ENCODE data around the gene KDM4B.

KDM4B gene

DNA sequence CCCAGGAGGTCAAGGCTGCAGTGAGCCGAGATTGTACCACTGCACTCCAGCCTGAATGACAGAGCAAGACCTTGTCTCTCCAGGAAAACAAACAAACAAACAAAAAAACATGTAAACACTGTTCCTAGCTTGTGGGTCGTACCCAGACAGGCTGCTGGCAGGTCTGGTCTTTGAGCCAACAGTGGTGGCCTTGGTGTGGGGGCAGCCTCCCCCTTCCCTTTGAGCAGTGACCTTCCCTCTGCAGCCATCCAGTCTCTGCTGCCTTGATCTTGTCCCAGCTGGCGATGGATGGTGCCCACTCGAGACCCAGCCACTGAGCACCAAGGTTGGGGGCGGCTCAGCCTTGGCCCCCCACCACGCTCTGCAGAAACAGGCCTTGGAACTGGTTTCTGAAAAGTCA, 143.3 kb downstream of the KDM4B start:
- DNase-seq: no peak

DNA sequence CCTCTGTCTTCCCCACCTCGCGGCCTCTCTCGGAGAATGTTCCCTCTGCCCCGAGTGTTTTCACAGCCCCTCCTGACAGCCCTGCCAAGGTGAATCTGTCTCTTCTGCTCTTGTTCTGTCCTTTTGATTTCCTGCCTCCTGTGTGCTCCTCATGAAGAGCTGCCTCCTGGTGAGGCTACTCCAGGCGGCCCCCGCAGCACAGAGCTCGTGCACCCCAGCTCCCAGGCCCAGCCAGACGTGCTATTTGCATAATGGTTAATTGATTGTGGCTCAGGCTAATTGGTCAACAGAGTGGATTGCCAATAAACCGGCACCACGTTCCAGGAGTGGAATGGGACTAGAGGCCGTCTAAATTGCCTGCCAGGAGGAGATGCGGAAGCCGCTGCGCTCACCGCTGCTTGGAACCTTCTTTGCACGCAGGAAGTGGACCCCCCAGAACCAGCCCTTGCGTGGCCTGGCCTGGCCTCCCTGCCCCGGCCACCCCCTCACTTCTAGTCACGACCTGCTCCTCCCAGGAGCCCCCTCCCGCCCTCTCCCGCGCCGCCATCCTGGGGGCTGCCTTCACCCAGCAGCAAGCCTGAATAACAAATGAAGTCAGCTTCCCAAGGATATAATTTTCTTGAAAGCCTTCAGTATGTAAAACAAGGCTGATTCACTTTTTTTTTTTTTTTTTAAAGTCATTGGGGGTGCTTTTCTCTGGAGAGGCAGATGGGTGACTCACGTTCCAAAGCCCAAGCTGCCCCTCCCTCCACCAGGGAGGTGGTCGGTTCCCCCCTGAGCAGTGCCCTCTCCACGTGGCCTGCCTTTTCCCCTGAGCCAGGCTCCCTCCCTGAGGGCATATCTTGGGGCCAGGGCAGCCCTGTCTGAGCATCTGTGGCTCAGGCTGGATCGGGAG, 144.0 kb downstream of the KDM4B start:
- no peak for DNase-seq

DNA sequence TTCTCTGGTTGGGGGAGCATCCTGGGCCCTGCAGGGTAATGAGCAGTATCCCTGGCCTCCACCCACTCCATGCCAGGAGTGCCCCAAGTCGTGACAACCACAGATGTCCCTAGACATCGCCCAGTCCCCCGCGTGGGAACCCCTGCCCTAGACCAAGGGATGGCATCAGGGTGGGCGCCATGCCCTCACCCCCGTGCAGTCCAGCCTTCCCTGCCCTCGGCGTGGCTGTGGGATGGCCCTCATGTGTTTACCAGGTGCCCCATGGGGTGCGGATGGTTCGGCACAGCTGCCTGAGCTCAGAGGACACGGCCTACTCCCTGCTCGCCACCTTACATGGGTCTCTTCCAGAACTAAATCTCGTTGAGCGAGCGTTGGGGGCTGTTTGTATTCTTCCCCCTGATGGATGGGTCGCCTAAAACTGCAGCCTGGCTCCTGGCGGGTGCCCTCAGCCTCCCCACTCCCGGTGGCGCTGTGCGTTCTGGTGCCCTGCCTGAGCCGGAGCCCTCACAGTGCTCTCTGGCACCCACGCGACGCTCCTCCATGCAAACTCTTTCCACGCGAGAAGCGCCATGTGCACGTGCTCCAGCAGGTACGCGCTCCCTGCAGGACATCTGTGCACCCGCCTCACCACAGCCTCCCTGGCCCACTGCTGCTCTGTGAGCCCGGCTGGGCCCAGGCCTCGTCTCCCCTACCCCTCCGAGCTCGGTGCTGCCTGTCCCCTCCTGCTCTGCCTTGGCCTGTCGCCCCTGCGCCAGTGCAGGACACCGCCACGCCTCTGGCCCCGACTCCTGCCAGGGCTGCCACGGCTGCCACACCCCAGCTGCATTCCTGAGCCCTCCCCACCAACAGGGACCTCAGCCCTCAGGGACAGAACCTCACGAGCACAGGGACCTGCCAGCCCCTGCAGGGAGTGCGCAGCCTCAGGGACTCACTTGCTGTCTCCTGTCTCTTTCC, 145.0 kb downstream of the KDM4B start:
- DNase-seq: no peak

DNA sequence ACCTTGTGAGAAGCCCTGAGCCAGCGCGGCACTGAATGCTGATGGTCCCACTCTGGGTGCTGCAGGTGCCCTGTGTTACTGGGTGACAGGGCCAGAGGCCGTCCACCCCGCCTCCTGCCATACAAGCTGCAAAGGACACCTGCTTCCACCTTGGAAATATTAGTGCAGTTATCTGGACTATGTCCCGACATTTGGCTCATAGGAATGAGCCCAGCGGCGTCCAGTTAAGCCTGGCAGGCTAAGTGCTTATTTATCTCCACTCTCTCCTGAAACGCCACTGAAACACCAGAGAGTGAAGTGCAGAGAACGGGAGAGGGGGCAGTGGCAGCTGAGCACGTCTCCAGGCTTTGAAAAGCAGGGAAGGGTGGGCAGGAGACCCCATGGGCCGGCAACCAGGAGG, 145.8 kb downstream of the KDM4B start:
- DNase-seq: no peak

DNA sequence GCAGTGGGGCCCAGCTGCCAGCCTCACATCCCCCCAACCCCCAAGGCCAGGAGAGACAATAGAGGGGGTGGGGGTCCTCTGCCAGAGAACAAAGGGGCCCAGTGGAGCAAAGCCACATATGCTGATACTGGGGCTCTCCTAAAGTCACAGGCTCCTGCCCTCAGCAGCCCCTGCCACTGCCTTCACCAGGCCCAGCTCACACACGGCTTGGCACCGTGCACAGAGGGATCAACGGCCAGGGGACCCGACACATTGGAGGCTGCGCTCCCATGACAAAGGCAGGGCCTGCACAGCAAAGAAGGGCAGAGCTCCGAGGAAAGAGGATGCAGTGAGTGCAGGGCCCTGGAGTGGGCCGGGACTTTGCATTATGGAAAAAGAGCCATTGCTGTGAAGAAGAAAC, 146.4 kb downstream of the KDM4B start:
- DNase-seq: no peak

DNA sequence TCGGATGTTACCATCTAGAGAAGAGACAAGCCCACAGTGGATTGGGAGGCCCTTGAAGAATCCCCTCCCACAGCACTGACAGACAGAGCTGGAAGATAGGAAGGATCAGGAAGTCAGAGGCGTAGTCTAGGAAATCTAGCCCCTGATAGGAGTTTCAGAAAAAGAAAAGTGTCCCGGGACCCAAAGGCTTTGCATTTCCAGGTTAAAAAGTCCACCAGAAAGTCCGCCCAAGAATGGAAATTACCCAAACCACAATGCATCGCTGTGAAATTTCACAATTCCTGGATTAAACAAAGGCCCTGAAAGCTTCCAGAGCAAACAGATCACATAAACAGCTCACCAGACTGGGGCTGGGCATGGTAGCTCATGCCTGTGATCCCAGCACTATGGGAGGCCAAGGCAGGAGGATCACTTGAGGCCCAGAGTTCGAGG, 146.9 kb downstream of the KDM4B start:
- DNase-seq: no peak

DNA sequence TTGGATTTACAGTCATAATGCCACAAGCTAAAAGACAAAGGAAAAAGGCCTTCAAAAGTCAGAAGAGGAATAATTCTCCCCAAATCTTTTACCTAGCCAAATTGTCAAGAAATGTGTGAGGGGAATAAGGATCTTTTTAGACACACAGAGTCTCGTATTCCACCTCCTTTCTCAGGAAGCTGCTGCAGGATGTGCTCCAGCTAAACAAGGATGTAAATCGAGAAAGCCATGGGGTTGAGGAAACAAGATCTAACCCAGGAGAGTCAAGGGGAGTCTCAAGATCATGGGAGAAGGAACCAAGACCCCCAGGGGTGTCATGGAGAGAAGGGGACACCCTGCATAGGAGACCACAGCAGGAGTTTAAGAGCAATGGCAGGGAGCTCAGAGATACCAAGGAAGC, 147.4 kb downstream of the KDM4B start:
- DNase-seq: no peak

DNA sequence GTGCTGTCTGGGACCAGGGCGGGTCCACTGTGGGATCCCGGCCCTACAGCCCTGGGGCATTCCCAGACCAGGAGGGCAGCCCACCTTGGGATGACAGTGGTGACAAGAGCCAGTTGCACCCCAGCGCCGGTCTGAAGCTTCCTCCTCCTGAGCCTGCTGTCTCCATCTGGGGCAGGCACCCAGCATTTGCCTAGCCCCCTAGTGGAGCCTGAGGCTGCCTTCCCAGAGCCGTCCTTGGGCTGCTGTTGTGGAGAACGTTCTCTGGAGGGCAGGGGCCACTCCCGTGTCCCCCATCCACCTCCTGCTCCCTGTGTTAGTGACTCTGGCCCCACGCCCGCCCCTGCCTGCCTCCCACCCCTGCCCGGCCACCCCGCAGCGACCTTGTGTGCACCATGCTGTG, 148.5 kb downstream of the KDM4B start:
- DNase-seq: no peak

DNA sequence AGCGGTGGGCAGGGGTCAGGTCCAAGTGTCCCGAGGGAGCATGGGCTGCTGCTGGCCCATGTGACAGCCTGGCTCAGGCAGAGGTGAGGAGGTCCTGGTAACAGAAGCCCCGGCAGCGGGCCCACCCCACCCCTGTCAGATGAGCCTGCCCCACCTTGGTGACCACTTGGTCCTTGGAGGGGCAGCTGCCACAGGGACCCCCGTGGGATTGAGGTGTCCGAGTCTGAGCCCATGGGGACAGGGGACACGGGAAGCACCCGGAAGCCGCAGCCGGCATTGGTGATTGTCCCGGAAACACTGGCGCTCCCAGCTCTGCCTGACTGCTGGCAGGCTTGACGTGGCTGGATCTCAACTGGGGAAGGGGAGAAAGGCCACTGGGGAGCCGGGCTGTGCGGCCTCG, 149.1 kb downstream of the KDM4B start:
- no peak for DNase-seq

DNA sequence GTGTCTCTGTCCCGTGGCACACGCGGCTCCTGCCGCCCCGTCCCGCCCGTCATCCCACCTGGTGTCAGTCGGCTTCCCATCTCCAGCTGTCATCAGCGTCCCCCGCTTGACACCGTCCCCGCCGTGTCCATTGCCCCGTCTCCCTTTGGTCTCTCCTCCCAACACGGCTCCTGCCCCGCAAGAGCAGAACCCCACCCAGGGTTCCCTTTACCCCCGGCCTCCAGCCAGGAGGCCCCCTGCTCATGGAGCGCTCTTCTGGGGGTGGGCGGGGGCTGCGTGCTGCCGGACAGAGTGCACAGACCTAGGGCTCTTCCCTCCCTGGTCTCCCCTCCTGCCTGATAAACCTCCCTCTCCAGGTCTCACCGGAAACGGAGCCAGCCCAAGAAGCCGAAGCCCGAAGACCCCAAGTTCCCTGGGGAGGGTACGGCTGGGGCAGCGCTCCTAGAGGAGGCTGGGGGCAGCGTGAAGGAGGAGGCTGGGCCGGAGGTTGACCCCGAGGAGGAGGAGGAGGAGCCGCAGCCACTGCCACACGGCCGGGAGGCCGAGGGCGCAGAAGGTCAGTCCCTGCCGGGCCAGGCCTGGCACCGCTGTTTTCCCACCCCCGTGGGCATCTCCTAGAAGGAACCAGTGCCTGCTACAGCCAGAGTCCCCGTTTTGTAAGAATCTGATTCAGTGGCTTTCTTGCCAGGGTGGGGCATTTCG, 150.5 kb downstream of the KDM4B start:
- no peak for DNase-seq

DNA sequence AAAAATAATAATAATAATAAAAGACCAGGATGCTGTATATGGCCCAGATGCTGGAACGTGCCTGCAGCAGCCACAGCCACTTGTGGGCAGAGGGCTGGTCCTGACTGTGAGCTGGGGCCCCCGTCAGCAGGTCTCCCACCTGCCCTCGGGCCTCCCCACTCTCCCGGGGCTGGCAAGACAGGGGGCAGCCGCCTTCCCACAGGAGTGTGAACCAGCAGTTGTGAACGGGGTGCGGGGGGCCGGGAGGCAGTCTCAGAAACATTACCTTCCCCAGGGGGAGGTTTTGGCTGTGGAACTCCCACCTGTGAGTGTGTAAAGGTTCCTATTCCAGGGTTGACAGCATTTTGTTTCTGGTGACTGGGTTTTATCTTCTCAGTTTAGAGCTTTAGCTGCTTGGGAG, 151.4 kb downstream of the KDM4B start:
- DNase-seq: no peak

DNA sequence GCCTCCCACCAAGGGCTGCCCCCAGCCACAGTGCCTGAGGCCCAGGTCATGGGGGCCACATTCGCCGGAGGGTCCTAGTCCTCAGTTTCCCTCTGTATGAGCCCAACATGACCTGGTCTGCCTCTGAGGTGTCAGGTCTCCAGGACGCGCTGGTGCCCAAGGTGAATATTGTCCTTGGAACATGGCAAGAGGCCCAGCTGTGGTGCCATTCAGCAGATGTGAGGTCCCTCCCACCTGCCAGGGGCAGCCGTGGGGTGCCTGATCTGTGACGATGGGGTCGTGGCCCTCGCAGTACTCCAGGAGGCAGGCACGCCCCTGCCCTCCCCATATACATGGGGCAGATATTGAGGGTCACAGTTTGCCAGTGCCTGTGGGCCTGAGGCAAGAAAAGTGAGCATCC, 151.9 kb downstream of the KDM4B start:
- DNase-seq: no peak

DNA sequence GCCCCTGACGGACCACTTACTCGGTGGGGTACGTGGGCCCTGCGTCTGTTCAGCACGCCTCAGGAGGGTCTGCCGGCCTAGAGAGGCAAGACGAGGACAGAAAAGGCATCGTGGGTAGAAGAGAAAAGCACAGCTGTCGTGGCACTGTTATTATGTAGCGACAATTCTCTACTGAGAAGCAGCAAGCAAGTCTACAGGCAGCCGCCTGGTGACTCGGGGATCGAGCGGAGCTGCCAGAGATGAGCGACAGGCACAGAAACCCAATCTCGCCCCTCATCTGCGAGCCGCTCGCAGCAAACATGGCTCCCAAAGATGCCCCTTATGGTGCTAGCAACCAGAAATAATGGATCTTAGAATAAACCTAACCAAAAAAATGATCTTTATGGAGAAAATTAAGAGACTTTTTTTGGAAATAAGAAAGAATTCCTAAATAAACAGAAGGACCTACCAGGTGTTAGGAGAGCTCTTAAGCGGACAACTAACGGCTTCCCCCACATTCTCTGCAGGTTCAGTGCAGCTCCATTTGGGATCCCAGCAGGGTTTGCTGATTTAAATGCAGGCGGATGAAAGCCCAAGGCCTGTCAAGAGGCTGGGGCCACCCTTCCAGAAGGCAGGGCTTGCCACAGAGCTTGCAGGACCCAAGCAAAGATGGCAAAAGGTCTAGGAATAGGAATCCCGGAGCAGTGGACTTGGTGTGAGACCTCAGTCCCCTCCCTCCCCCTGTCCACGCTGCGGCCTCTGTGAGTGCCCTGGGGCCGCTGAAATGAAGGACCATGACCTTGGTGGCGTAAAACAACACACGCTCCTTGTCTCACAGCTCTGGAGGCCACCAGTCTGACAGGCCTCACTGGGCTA, 152.6 kb downstream of the KDM4B start:
- no peak for DNase-seq

DNA sequence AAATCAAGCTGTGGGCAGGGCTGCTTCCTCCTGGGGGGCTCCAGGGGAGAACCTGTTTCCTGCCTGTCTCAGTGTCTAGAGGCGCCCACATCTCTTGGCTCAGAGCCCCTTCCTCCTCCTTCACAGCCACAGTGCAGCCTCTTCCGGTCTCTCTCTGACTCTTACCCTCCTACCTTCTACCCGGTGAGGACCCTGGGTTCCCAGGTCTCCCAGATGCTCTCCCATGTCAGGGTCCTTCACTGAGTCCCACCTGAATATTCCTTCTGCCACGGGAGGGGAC, 153.1 kb downstream of the KDM4B start:
- no peak for DNase-seq

DNA sequence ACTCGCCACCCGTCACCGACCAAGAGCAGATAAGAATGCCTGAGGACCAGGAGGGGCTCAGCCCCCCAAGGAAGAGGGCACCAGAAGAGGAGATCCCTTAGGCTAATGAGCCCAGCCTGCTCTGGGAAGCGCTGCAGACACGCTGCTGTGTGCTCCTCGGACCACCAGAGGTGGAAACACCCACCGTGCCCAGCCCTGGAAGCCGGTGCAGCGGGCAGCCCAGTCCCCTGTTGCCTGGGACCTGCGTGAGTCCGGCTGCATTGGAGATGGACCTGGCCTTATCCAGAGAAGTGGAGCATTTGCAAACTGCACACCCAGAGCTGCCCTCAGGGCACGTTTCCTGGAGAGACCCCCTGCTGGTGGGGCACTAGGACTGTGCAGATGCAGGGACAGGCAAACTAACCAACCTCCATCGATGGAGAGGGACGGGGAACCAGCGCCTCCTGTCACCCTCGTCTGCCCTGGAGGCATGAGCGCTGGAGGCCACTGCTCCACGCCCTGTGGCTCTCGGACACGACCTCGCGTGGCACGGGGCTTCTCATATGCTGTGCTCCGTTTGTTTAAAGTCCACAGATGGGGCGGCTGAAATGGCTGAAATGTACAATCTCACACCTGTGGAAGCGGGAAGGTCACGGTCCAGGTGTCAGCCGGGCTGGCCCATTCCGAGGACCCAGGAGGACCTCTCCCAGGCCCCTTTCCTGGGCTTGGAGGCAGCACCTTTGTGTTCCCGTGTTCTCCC, 153.9 kb downstream of the KDM4B start:
- no peak for DNase-seq

DNA sequence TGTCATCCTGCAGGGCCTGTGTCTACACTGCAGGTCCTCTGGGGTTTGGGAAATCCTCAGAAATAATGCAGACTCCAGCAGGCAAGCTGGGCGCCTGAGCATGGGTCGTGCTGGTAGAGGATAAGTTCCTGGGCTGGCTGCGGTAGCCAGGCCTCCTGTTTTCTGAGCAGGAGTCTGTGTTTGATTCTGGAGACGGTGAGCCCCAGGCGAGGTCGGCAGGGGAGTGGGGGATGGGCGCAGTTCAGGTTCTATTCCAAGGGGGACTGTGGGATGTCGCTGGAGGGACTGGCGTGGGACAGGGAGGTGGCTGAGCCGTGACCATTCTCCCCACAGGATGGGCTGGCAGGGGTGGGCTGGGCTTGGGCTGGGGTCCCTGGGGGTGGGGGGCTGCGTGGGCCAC, 154.7 kb downstream of the KDM4B start:
- DNase-seq: no peak

DNA sequence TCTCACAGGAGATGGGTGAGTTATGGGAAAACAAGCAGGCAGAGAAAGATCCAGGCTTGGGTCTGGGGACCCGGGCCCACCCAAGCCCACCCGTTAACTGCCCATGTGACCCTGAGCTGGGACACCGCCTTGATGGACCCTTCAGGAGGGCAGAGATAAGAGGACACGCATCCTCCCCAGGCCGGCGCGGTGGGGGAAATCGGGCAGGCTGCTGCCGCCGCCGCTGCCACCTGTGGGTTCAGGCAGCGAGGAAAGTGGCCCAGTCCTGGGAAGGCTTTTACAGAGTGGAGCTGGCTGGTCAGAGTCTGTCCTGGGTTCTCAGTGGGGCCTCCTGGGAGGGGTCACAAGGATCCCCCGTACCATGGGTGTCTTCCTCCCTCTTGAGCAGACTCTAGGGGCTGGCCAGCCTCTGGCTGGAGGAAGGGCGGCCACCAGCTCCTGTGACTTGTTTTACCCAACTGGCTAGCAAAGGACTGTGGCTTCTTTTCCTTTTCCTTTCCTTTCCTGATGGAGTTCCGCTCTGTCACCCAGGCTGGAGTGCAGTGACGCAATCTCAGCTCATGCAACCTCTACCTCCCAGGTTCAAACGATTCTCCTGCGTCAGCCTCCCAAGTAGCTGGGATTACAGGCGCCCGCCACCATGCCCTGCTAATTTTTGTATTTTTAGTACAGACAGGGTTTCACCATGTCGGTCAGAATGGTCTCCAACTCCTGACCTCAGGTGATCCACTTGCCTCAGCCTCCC, 155.4 kb downstream of the KDM4B start:
- DNase-seq: no peak

DNA sequence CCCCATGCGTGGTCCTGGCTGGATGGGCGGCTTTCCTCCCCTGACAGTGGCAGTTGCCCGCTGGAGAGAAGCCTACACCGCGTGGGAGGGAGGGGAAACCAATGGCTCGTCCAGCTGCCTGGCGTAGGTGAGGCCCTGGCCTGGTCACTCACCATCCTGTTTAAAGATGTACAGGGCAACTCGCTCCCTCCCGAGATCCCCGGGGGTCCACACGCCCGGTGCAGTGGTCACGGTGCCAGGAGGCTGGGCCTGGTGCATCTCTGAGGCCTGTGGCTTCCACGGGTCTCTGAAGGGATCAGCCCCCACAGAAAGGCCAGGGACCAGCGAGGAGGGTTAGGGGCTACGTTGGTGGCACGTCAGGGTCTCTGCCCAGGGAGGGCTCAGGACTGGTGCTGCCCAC, 156.5 kb downstream of the KDM4B start:
- DNase-seq: no peak

DNA sequence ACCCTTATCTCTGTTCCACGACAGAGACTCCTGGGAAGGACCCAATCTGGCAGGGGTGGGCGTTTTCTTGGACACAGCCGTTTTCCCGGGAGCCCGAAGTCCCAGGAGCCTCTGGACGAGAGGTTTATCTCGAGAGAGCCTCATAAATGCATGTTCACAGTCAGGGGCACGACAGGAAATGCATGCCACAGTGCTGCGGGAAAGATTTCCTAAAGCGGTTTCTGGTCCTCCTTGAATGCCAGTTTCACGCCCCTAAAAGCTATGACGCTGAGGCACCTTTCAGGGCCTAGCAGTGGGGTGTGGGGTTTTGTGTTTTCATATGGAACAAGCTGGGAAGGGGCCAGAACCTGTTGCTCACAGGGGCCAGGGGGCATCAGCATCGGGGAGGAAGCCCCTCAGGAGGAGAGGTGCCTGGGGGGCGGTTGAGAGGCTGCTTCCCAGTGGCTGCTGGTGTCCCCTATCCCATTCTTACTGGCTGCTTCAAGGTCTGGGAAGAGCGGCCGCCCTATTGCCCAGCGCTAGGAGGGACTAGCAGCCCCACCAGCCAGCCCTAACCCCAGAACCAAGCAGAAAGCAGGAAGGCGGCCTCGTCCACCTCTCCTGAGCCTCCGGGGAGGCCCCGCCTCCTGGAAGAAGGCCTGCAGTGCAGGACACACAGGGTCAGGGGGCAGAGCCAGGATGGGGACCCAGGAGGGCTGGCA, 157.0 kb downstream of the KDM4B start:
- no peak for DNase-seq

DNA sequence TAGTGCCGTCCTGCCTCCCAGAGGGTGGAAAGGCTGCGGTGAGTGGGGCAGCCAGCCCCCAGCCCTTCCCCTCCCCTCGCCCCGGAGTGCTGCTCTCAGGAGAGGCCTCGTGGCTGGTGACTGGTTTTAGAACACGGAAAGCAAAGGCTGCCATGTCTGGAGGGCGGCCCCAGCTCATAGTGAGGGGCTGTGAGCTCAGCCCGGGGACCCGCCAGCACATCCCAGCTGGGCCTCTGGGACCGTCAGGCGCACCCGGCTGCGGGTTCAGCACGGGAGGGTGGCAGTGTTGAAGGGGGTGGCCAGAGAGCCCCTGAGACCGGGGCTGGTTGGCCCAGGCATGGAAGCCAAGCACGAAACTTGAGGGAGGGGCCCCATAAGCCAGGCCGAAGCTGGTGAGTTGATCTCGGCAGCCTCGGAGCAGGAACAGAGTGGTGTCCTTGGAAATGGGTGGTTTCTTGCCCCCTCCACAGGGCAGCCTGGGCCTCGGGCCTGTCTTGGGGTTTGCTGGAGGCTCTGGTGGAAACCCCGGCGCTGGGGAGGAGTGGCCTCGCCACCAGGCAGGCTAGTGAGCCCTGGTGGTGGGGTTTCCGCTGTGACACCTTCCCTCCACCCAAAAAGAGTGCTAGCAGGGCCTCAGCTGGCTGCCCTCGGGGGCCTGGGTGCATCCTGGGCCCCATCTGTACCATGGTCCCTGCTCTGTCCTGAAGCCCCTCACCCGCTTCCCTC, 157.7 kb downstream of the KDM4B start:
- DNase-seq: no peak
